B cell (primary cell): Measurements from ENCODE around the gene RTL9. TPM values are rescaled to one million over a fixed set of nuclear protein-coding genes. Genes with fewer than 3 reads are reported as not detected.

ENCODE experiments used
- ATAC-seq: fragments of 200-7000 bp; cut with Tn5 transposase; one replicate; pipeline ENCODE4 v1.10.0; 2021; ENCODE audit warnings: low read depth, mild to moderate bottlenecking, moderate number of reproducible peaks, moderate library complexity
- CTCF ChIA-PET: fragments of 350-600 bp; sonication (Branson Sonifier 250); formaldehyde crosslinking; loops from one replicate; lab custom pipeline; 2021; ENCODE audit warnings: antibody characterized with exemption, inconsistent platforms; lab: Charles Lee
- POLR2A ChIA-PET: fragments of 350-600 bp; sonication (Branson Sonifier 250); formaldehyde crosslinking; loops from one replicate; lab custom pipeline; 2021; ENCODE audit warnings: antibody characterized with exemption; lab: Charles Lee
- DNase-seq: peaks from one replicate; pipeline ENCODE4 v3.0.0; 2013
- H2AFZ ChIP-seq: 2 replicates; pipeline ENCODE4 v1.6.1; 2012; ENCODE audit warnings: mild to moderate bottlenecking, low read depth, low read length; ENCODE audit not compliant: insufficient read depth, poor library complexity, severe bottlenecking
- H3K27ac ChIP-seq, 2 donors: 1 replicate in 1 of 2; 2 replicates in 1 of 2; pipeline ENCODE4 v1.5.1; 2012 to 2013; ENCODE audit warnings: low read length in 2 of 2, mild to moderate bottlenecking in 2 of 2, moderate library complexity in 1 of 2
- H3K27me3 ChIP-seq, 4 experiments: fragments of 200-600 bp in 1 of 4; sonication (generic) in 1 of 4; replicated peaks in 1 of 4; 1 replicate in 2 of 4; 2 replicates in 2 of 4; pipeline versions ENCODE4 v1.6.1 to v1.7.0; 2013 to 2016; ENCODE audit warnings: low read length in 3 of 4, mild to moderate bottlenecking in 2 of 4, mixed read lengths in 1 of 4, moderate library complexity in 1 of 4; ENCODE audit not compliant: insufficient read depth in 4 of 4, control insufficient read depth in 3 of 4; ENCODE audit errors: control extremely low read depth in 1 of 4
- H3K36me3 ChIP-seq, 2 experiments: replicated peaks in 1 of 2; 1 replicate in 1 of 2; 2 replicates in 1 of 2; pipeline versions ENCODE4 v1.6.1 to v1.7.1; 2013; ENCODE audit warnings: low read length in 1 of 2; ENCODE audit not compliant: insufficient read depth in 2 of 2, control insufficient read depth in 1 of 2; ENCODE audit errors: control extremely low read depth in 1 of 2, extremely low read depth in 1 of 2
- H3K4me1 ChIP-seq, 2 donors: fragments of 200-600 bp in 1 of 2; sonication (generic) in 1 of 2; 1 replicate in 1 of 2; 2 replicates in 1 of 2; pipeline versions ENCODE4 v1.5.1 to v1.6.1; 2013 to 2017; ENCODE audit warnings: low read length in 2 of 2; ENCODE audit not compliant: control insufficient read depth in 2 of 2, insufficient read depth in 2 of 2
- H3K4me2 ChIP-seq: replicated peaks from 2 replicates; pipeline ENCODE3; 2012; ENCODE audit warnings: mild to moderate bottlenecking, low read depth, low read length; ENCODE audit not compliant: poor library complexity, severe bottlenecking
- H3K4me3 ChIP-seq, 5 experiments: fragments of 200-600 bp in 1 of 5; sonication (generic) in 1 of 5; 1 replicate in 3 of 5; 2 replicates in 2 of 5; pipeline versions ENCODE4 v1.5.1 to v1.7.0; 2011 to 2016; ENCODE audit warnings: low read length in 4 of 5, mild to moderate bottlenecking in 4 of 5, low read depth in 2 of 5, control low read depth in 1 of 5, moderate library complexity in 1 of 5; ENCODE audit not compliant: insufficient read depth in 1 of 5; ENCODE audit errors: control extremely low read depth in 1 of 5, extremely low read depth in 1 of 5
- H3K79me2 ChIP-seq: fragments of 200-600 bp; sonication (generic); one replicate; pipeline ENCODE4 v1.6.0; 2016; ENCODE audit warnings: low read length; ENCODE audit not compliant: control insufficient read depth, insufficient read depth
- H3K9ac ChIP-seq: fragments of 200-600 bp; sonication (generic); 2 replicates; pipeline ENCODE4 v1.6.1; 2017; ENCODE audit warnings: mild to moderate bottlenecking, low read length, moderate library complexity
- H3K9me3 ChIP-seq, 3 donors: one replicate each; pipeline versions ENCODE4 v1.6.1 to v1.7.1; 2013; ENCODE audit warnings: low read length in 2 of 3; ENCODE audit not compliant: control insufficient read depth in 2 of 3, insufficient read depth in 1 of 3; ENCODE audit errors: control extremely low read depth in 1 of 3
- H4K20me1 ChIP-seq: 2 replicates; pipeline ENCODE4 v1.6.0; 2012; ENCODE audit warnings: mild to moderate bottlenecking, low read length; ENCODE audit not compliant: insufficient read depth, control insufficient read depth, poor library complexity, severe bottlenecking
- H3K27ac Mint-ChIP-seq: one replicate; pipeline ENCODE4 v1.8.0; 2021; ENCODE audit warnings: mixed read lengths
- H3K27me3 Mint-ChIP-seq: one replicate; pipeline ENCODE4 v1.8.0; 2021; ENCODE audit warnings: mixed read lengths
- H3K4me1 Mint-ChIP-seq: one replicate; pipeline ENCODE4 v1.8.0; 2021; ENCODE audit warnings: mixed read lengths
- H3K4me3 Mint-ChIP-seq: one replicate; pipeline ENCODE4 v1.8.0; 2021; ENCODE audit warnings: mixed read lengths
- H3K9me3 Mint-ChIP-seq: one replicate; pipeline ENCODE4 v1.8.0; 2022; ENCODE audit warnings: mixed read lengths; ENCODE audit not compliant: insufficient read depth
- EZH2 ChIP-seq: IDR thresholded peaks from 2 replicates; pipeline ENCODE4 v1.6.1; 2012; ENCODE audit warnings: borderline replicate concordance, low read depth, mild to moderate bottlenecking, moderate library complexity, low read length; ENCODE audit not compliant: insufficient read depth, poor library complexity, severe bottlenecking
- WGBS: methylation state at CpG from one replicate; pipeline ENCODE4 v1.1.5; 2013; ENCODE audit warnings: missing lambda C conversion rate; ENCODE audit not compliant: insufficient coverage; 5-methylcytosine and 5-hydroxymethylcytosine counted together
- intact Hi-C: fragments of 100-400 bp; cut with micrococcal nuclease; formaldehyde crosslinking; loops from one replicate; pipeline ENCODE4 v1.10.0; 2022
- polyA plus RNA-seq: library from polyadenylated mRNA; depleted of rRNA; stranded (reverse); fragments of >200 nt; gene quantifications from 2 replicates; pipeline ENCODE4 v1.2.3, GENCODE V29; 2012
- total RNA-seq, 2 donors: library from RNA; stranded (reverse); fragments of 120-200 nt in 1 of 2; gene quantifications; 1 replicate in 1 of 2; 2 replicates in 1 of 2; pipeline versions ENCODE4 v1.2.3 to v1.2.4, GENCODE V29; 2013 to 2022
- TF ChIP-seq, protein P1 (sequence below): fragments of 200-600 bp; IDR thresholded peaks from one replicate; pipeline ENCODE4 v1.8.0; 2022; ENCODE audit warnings: antibody characterized with exemption, mild to moderate bottlenecking

Gene RTL9
- total and polyA plus RNA-seq, 2 donors (not counting 1 experiment from before 2014, with no cell fraction given), result not detected

- no peak overlapping the region for H3K4me2 ChIP-seq
- WGBS, result no CpG with 5 or more reads among the region's 1 CpG
- peaks cover 67% of the 10 kb centered on the region for H3K79me2 ChIP-seq
- no peak overlapping the region for H3K4me3 ChIP-seq
- no peaks in the 10 kb centered on the region for H3K9me3 ChIP-seq
- Mint-ChIP-seq H3K4me3 (peak overlapping the region; percentile 7), H3K4me1 (peaks cover 45% of the 10 kb centered on the region), H3K27ac (peak overlapping the region; percentile 4), H3K27me3 (no peaks in the 10 kb centered on the region), H3K9me3 (no peaks in the 10 kb centered on the region)
- no peak overlapping the region for H2AFZ ChIP-seq
- no peaks in the 10 kb centered on the region for H3K27me3 ChIP-seq
- peak; percentile 39 for DNase-seq
- intact Hi-C loops, result no loop called here
- peak; percentile 41 for ATAC-seq
- H4K20me1 ChIP-seq, result no peaks in the 10 kb centered on the region
- ChIA-PET CTCF (no interaction called here), POLR2A (no interaction called here)
- H3K27ac ChIP-seq, result no peak overlapping the region
- H3K36me3 ChIP-seq, result no peaks in the 10 kb centered on the region
- TF ChIP-seq, protein P1, sequence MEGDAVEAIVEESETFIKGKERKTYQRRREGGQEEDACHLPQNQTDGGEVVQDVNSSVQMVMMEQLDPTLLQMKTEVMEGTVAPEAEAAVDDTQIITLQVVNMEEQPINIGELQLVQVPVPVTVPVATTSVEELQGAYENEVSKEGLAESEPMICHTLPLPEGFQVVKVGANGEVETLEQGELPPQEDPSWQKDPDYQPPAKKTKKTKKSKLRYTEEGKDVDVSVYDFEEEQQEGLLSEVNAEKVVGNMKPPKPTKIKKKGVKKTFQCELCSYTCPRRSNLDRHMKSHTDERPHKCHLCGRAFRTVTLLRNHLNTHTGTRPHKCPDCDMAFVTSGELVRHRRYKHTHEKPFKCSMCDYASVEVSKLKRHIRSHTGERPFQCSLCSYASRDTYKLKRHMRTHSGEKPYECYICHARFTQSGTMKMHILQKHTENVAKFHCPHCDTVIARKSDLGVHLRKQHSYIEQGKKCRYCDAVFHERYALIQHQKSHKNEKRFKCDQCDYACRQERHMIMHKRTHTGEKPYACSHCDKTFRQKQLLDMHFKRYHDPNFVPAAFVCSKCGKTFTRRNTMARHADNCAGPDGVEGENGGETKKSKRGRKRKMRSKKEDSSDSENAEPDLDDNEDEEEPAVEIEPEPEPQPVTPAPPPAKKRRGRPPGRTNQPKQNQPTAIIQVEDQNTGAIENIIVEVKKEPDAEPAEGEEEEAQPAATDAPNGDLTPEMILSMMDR, result no peak
- no peak for TF ChIP-seq EZH2
- no peak overlapping the region for H3K9ac ChIP-seq
- peaks cover 17 to 21% of the 10 kb centered on the region in 2 donors for H3K4me1 ChIP-seq
Measured at GRCh38 chrX:110310896-110311295, 47.8 kb upstream of the RTL9 start.

DNA sequence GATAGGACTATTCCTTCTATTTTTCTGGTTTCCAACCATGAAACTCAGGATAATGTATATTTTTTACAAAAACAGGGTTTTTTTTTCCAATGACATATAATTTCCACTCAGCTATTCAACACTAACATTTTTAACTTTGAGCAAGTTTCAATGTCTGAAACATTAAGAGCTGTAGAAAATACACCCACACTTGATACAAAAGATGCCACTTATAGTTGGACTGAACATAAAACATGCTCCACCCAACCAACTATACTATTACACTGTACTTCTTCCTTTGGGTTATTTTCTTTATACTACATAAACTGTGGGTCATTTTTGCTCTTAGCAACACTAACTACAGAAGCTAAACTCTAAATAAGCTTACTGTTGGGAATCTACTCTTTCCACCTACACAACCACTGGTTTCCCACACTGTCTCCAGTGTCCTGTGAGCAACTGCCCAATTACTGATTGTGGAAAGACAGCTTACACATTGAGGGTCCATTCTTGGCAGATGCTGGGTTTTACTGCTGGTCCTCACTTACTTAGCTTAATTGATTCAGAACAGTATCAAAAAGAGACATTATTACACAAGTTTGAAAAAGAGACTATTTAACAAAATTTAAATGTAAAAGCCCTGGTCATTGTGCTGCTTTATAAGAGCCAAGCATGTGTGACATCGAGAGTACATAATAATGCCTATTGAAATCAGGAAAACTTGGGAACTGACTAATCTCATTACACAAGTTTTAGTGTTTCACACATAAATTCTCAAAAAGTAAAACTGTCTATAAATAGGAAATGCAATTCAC is 47.0 kb upstream of the RTL9 start:
- CTCF ChIA-PET, result no interaction called here
- H3K79me2 ChIP-seq, result peaks cover 64% of the 10 kb centered on the region
- no peak overlapping the region for H3K4me3 ChIP-seq

More for the DNA sequence above, 47.0 kb upstream of the RTL9 start:
- intact Hi-C loops, result no loop called here
- H2AFZ ChIP-seq, result no peak overlapping the region
- no peak for TF ChIP-seq EZH2
- TF ChIP-seq, protein P1, result no peak
- H3K27ac ChIP-seq, result no peak overlapping the region
- ATAC-seq (no peak), DNase-seq (no peak)
- H3K27me3 Mint-ChIP-seq, result no peaks in the 10 kb centered on the region
- peaks cover 20 to 21% of the 10 kb centered on the region in 2 donors for H3K4me1 ChIP-seq
- WGBS, result no CpG with 5 or more reads among the region's 1 CpG
- no peak overlapping the region for H3K4me3 Mint-ChIP-seq
- no peak overlapping the region for H3K4me2 ChIP-seq
- no peaks in the 10 kb centered on the region for H3K9me3 ChIP-seq
- no peaks in the 10 kb centered on the region for H3K9me3 Mint-ChIP-seq
- H3K9ac ChIP-seq, result no peak overlapping the region
- peaks cover 50% of the 10 kb centered on the region for H3K4me1 Mint-ChIP-seq
- no peaks in the 10 kb centered on the region for H3K27me3 ChIP-seq
- no peaks in the 10 kb centered on the region for H3K36me3 ChIP-seq
- POLR2A ChIA-PET, result no interaction called here
- no peak overlapping the region for H3K27ac Mint-ChIP-seq
- no peaks in the 10 kb centered on the region for H4K20me1 ChIP-seq
